Activated CD8-positive, alpha-beta T cell treated with anti-CD3 and anti-CD28 coated beads for 36 hours (primary cell): ENCODE data around the gene DCPS. TPM values are rescaled to one million over a fixed set of nuclear protein-coding genes. Genes with fewer than 3 reads are reported as not detected.
A peak's percentile ranks its signal among the peaks of the same experiment; 100 is the strongest.

Experiments used
- ATAC-seq: fragments of 200-7000 bp; cut with Tn5 transposase; one replicate; pipeline ENCODE4 v1.10.0; 2021; ENCODE audit warnings: mild to moderate bottlenecking, moderate library complexity
- CTCF ChIA-PET: fragments of 350-600 bp; sonication (Branson Sonifier 250); formaldehyde crosslinking; loops from one replicate; lab custom pipeline; 2021; ENCODE audit warnings: antibody characterized with exemption; lab: Charles Lee
- POLR2A ChIA-PET: fragments of 350-600 bp; sonication (Branson Sonifier 250); formaldehyde crosslinking; loops from one replicate; lab custom pipeline; 2021; ENCODE audit warnings: antibody characterized with exemption; lab: Charles Lee
- DNase-seq: peaks from one replicate; pipeline ENCODE4 v3.0.0-alpha.2; 2020
- H3K27ac Mint-ChIP-seq: one replicate; pipeline ENCODE4 v1.8.0; 2021; ENCODE audit warnings: mild to moderate bottlenecking, mixed read lengths
- H3K27me3 Mint-ChIP-seq: one replicate; pipeline ENCODE4 v1.8.0; 2021; ENCODE audit warnings: mixed read lengths
- H3K36me3 Mint-ChIP-seq: one replicate; pipeline ENCODE4 v1.8.0; 2021; ENCODE audit warnings: low read depth, mixed read lengths
- H3K4me1 Mint-ChIP-seq: one replicate; pipeline ENCODE4 v1.8.0; 2021; ENCODE audit warnings: low read depth, mixed read lengths
- H3K4me3 Mint-ChIP-seq: one replicate; pipeline ENCODE4 v1.8.0; 2021; ENCODE audit warnings: mild to moderate bottlenecking, moderate library complexity, mixed read lengths
- H3K9me3 Mint-ChIP-seq: one replicate; pipeline ENCODE4 v1.8.0; 2021; ENCODE audit warnings: mixed read lengths
- CTCF ChIP-seq: fragments of 200-600 bp; IDR thresholded peaks from one replicate; pipeline ENCODE4 v1.8.0; 2022; ENCODE audit warnings: antibody characterized with exemption, mild to moderate bottlenecking
- intact Hi-C: fragments of 100-400 bp; cut with micrococcal nuclease; formaldehyde crosslinking; loops from one replicate; pipeline ENCODE4 v1.10.0; 2022
- total RNA-seq, 2 experiments: library from RNA; stranded (reverse); gene quantifications; one replicate each; pipeline ENCODE4 v1.2.3, GENCODE V29; 2021

The DCPS gene
- total RNA-seq, 2 experiments from 2014 or later, result 17.2 to 18.8 TPM

DNA sequence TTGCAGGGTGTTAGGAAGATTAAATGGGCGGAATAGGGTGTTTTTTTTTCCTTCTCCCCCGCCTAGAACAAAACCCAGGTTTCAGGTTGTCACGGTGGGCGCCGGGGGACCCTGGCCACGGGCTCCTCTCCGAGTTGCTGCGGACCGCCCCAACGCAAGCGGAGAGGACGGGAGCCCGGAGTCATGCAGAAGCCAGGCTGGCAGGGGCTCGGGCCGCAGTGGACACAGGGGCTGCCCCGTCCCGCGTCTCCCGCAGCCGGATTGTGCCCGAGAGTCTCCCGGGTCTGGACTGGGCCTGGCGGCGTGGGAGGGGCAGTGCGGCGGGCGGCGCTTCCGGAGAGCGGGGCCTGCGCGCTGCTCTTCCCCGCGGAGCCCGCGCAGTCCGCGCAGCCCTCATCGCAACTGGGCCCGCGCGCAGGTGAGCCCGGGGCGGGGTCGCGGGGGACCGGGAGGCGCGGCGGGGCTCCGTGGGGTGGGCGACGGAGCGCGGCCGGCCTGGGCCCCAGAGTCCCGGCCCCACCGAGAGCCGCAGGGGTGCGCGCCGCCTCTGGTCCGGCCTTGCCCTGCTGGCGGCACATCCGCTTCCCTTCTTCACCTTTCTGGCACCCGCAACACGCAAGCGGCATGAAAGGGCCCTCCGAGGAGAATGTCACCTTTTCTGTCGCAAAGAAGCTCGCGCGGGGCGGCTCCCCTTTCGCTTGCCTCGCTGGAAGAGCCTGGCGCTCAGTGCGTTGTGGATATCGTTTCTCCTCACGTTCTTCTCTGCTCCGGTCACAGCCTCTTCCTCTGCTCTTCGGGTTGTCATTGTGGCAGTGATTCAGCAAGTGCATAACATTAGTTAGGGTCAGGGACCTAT lies 20.9 kb upstream of the DCPS start, which contains the start of gene TIRAP:
TIRAP (plus strand) TSS at position 358 of the 856 bp plus-strand sequence. CDS start 7,802 bp downstream, outside the sequence.
- Mint-ChIP-seq H3K9me3 (no peaks in the 10 kb centered on the region), H3K4me3 (peak within 1 kb of the TSS; percentile 99), H3K27ac (peak within 1 kb of the TSS; percentile 91), H3K36me3 (peaks cover 6% of the 10 kb centered on the region), H3K4me1 (peaks cover 46% of the 10 kb centered on the region), H3K27me3 (no peaks in the 10 kb centered on the region)
- POLR2A ChIA-PET, result interaction anchor here (0.6 to 3.2 kb wide), 12 partner anchors 11 to 52 kb away, joined by 3 to 25 read pairs (median 3); partner anchors contain the start of genes FOXRED1 and SRPRA
- DNase-seq (peak; percentile 73), ATAC-seq (peak; percentile 63)
- intact Hi-C loops, result no loop called here
- no peak for TF ChIP-seq CTCF
- CTCF ChIA-PET, result interaction anchor here (1.0 kb wide), 1 partner anchor 16 kb away, joined by 3 read pairs; no protein-coding TSS in a partner anchor

DNA sequence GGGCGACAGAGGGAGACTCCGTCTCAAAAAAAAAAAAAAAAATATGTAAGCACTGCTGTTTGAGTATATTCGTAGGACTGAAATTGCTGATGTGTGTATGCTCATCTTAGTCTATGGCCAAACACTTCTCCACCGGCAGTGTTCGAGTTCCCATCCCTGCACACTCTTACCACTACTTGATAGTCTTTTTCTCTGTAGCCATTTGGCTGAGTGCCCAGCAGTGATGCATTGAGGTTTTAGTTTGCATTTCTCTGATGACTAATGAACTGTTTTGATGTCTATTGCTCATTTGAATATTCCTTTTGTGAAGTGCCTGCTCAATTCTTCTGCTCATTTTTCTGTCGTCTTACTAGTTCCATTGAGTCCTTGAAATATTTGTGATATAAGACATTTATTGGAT lies 19.0 kb upstream of the DCPS start:
- Mint-ChIP-seq H3K9me3 (no peaks in the 10 kb centered on the region), H3K36me3 (peaks cover 9% of the 10 kb centered on the region), H3K27me3 (no peaks in the 10 kb centered on the region), H3K4me3 (peak overlapping the region; percentile 99), H3K4me1 (peaks cover 51% of the 10 kb centered on the region), H3K27ac (peak overlapping the region; percentile 51)
- CTCF ChIA-PET, result no interaction called here
- TF ChIP-seq CTCF, result no peak
- peak; percentile 57 for ATAC-seq
- peak; percentile 98 for DNase-seq
- intact Hi-C loops, result no loop called here
- POLR2A ChIA-PET, result no interaction called here

- no peak for ATAC-seq
- no peak for TF ChIP-seq CTCF
- peaks cover 30% of the 10 kb centered on the region for H3K4me1 Mint-ChIP-seq
- no peak overlapping the region for H3K4me3 Mint-ChIP-seq
- intact Hi-C loops, result no loop called here
- DNase-seq, result no peak
- ChIA-PET CTCF (no interaction called here), POLR2A (no interaction called here)
- H3K36me3 Mint-ChIP-seq, result peaks cover 13% of the 10 kb centered on the region
- H3K27ac Mint-ChIP-seq, result no peak overlapping the region
- H3K9me3 Mint-ChIP-seq, result no peaks in the 10 kb centered on the region
- no peaks in the 10 kb centered on the region for H3K27me3 Mint-ChIP-seq
These were observed 15.6 kb upstream of the DCPS start for GRCh38 chr11:126288237-126288636.

- Mint-ChIP-seq H3K9me3 (no peaks in the 10 kb centered on the region), H3K36me3 (peaks cover 24% of the 10 kb centered on the region), H3K27ac (no peak overlapping the region), H3K27me3 (no peaks in the 10 kb centered on the region), H3K4me1 (peaks cover 25% of the 10 kb centered on the region), H3K4me3 (no peak overlapping the region)
- CTCF ChIA-PET, result interaction anchor here (0.9 to 1.6 kb wide), 2 partner anchors 9 to 20 kb away, joined by 4 to 5 read pairs; no protein-coding TSS in a partner anchor
- intact Hi-C loops, result no loop called here
- DNase-seq (no peak), ATAC-seq (no peak)
- POLR2A ChIA-PET, result interaction anchor here (0.6 to 1.2 kb wide), 3 partner anchors 11 to 79 kb away, joined by 3 read pairs; no protein-coding TSS in a partner anchor
- no peak for TF ChIP-seq CTCF
These were observed 13.0 kb upstream of the DCPS start for GRCh38 chr11:126290887-126291286.

DNA sequence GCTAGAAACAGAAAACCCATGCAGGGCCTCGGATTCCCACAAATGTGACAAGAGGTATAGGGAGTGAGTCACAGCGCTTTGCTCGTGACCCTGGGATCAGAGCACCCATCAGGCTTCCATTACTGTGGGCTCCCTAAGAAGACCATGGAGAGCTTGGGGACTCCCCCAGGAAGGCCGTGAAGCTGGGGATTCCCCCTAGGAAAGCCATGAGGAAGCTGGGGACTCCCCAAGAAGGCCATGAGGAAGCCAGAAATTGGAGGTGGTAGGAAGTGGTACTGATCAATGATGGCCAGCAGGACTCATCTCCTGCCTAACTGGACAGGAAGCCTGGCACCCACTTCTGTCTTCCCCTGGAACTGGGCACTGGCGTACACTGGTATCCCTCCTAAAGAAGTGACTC lies 10.1 kb upstream of the DCPS start:
- Mint-ChIP-seq H3K27ac (peak overlapping the region; percentile 71), H3K27me3 (no peaks in the 10 kb centered on the region), H3K36me3 (peaks cover 22% of the 10 kb centered on the region), H3K9me3 (no peaks in the 10 kb centered on the region), H3K4me1 (peaks cover 18% of the 10 kb centered on the region), H3K4me3 (no peak overlapping the region)
- ATAC-seq (no peak), DNase-seq (no peak)
- intact Hi-C loops, result no loop called here
- TF ChIP-seq CTCF, result no peak
- ChIA-PET CTCF (no interaction called here), POLR2A (interaction anchor here (0.8 to 0.9 kb wide), 3 partner anchors 8 to 42 kb away, joined by 3 read pairs; no protein-coding TSS in a partner anchor)
